HepG2 (cell line): ENCODE measurements around the gene SLC5A8.

Experiments used
- CHD4 ChIP-seq: fragments of 200-600 bp; sonication (generic); IDR thresholded peaks from 2 replicates; pipeline ENCODE4 v1.7.0; 2017; ENCODE audit warnings: mild to moderate bottlenecking, low read length, borderline replicate concordance
- EP300 ChIP-seq, 3 experiments: sonication (generic) in 1 of 3; formaldehyde crosslinking in 1 of 3; IDR thresholded peaks; 2 replicates each; pipeline versions ENCODE4 v1.5.1 to v1.6.1; 2011 to 2020; ENCODE audit warnings: low read depth in 2 of 3, low read length in 2 of 3, borderline replicate concordance in 1 of 3, improper control_type of control experiment in 1 of 3, mild to moderate bottlenecking in 1 of 3, missing genetic modification reagents in 1 of 3, moderate library complexity in 1 of 3
- ZNF274 ChIP-seq: sonication (generic); formaldehyde crosslinking; IDR thresholded peaks from 2 replicates; pipeline ENCODE4 v1.5.1; 2020; ENCODE audit warnings: mild to moderate bottlenecking, missing genetic modification reagents
- ZNF598 ChIP-seq: sonication (generic); formaldehyde crosslinking; IDR thresholded peaks from 2 replicates; pipeline ENCODE4 v1.5.1; 2020; ENCODE audit warnings: mild to moderate bottlenecking, missing genetic modification reagents, borderline replicate concordance
- TF ChIP-seq, protein P1 (sequence below): sonication (generic); formaldehyde crosslinking; IDR thresholded peaks from 2 replicates; pipeline ENCODE4 v1.5.0; 2020; ENCODE audit warnings: mild to moderate bottlenecking, missing genetic modification reagents, moderate library complexity

DNA sequence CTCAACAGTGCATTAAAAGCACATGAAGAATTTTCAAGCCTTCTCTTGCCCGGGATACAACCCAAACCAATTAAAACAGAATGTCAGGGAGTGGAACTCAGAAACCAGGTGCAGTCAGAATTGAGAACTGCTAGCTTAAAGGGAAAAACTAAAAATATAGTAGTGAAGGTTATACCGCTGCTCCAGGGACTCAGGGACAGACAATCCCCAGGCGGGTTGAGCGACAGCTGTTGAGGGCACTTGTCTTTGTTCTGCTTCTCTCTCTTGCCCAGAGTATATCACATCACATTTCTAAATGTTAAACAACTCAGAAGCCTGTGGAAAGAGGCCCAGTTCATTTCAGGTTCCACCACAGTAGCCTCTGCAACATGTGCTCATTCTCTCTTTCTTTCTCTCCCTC, 93.1 kb downstream of the SLC5A8 start:
- TF ChIP-seq EP300 (IDR thresholded peaks at IDR 0.05; ENCODE audit: low read depth in 2 of 2, low read length in 2 of 2), result no peak
- TF ChIP-seq EP300 (CRISPR knock-in tag; IDR thresholded peaks at IDR 0.05; ENCODE audit: borderline replicate concordance), result no peak
- TF ChIP-seq ZNF274 (CRISPR knock-in tag), result no peak
- TF ChIP-seq ZNF598 (CRISPR knock-in tag), result no peak
- TF ChIP-seq, protein P1, sequence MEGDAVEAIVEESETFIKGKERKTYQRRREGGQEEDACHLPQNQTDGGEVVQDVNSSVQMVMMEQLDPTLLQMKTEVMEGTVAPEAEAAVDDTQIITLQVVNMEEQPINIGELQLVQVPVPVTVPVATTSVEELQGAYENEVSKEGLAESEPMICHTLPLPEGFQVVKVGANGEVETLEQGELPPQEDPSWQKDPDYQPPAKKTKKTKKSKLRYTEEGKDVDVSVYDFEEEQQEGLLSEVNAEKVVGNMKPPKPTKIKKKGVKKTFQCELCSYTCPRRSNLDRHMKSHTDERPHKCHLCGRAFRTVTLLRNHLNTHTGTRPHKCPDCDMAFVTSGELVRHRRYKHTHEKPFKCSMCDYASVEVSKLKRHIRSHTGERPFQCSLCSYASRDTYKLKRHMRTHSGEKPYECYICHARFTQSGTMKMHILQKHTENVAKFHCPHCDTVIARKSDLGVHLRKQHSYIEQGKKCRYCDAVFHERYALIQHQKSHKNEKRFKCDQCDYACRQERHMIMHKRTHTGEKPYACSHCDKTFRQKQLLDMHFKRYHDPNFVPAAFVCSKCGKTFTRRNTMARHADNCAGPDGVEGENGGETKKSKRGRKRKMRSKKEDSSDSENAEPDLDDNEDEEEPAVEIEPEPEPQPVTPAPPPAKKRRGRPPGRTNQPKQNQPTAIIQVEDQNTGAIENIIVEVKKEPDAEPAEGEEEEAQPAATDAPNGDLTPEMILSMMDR (CRISPR knock-in tag), result no peak
- no peak for TF ChIP-seq CHD4
